A673 (cell line): ENCODE results near the gene HLA-DRB5.

Experiments used
- EZH2 ChIP-seq: fragments of 200-600 bp; sonication (generic); IDR thresholded peaks from 2 replicates; pipeline ENCODE4 v1.6.1; 2017; ENCODE audit warnings: borderline replicate concordance, low read depth, mild to moderate bottlenecking, mixed read lengths, antibody characterized with exemption, low read length; ENCODE audit not compliant: poor library complexity, severe bottlenecking
- TF ChIP-seq, protein P1 (sequence below): fragments of 300-800, 200-600 bp; sonication (generic); conservative IDR thresholded peaks from 2 replicates; pipeline ENCODE4 v1.5.1; 2017; ENCODE audit warnings: low read depth, mild to moderate bottlenecking, antibody characterized with exemption, low read length, moderate library complexity, mixed read lengths

DNA sequence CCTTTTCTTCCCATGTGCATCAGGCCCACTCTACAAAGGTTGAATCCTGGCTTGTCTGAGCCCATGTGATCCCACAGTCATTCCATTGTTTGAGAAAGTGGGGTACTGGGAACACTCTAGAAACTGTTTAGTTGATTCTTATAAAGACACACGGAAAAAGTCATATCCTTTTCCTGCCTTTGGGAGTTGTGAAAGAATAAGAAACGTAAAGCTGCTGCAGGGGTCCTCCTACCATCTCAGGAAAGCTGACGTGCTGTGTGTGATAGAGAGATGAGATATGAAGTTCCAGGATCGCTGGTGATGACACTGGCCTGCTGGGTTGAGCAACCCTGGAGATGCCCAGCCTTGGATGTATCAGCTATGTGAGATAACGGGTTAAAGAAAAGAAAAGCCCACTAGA lies 21.3 kb upstream of the HLA-DRB5 start:
- TF ChIP-seq EZH2: no peak
- TF ChIP-seq, protein P1, sequence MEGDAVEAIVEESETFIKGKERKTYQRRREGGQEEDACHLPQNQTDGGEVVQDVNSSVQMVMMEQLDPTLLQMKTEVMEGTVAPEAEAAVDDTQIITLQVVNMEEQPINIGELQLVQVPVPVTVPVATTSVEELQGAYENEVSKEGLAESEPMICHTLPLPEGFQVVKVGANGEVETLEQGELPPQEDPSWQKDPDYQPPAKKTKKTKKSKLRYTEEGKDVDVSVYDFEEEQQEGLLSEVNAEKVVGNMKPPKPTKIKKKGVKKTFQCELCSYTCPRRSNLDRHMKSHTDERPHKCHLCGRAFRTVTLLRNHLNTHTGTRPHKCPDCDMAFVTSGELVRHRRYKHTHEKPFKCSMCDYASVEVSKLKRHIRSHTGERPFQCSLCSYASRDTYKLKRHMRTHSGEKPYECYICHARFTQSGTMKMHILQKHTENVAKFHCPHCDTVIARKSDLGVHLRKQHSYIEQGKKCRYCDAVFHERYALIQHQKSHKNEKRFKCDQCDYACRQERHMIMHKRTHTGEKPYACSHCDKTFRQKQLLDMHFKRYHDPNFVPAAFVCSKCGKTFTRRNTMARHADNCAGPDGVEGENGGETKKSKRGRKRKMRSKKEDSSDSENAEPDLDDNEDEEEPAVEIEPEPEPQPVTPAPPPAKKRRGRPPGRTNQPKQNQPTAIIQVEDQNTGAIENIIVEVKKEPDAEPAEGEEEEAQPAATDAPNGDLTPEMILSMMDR: no peak
